ENCODE measurements around the gene OTOP1.
"Not testable (repeated sequence)": the region's sequence is repeated elsewhere in the genome, so short reads cannot be mapped to it uniquely, and the experiment has no call there.

OTOP1 gene

DNA sequence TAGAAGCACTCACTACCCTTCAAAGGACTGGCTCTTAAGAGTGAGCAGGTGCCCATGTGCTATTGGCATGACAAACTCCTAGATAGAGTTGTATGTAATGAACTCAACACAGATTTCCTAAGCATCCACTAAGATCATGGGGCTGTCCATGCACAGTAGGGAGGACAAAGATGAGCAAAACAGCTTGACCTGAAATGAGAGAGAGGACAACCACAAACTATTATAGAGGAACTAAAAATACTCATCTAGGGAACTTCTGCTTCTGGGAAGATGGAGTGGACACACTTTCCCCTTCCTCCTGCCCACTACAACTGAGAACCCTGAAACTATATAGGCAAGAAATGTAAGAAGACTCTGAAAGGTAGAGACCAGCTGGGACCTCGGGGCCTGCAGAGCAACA, 42.0 kb upstream of the OTOP1 start:
- Histone ChIP-seq H3K36me3 (peaks cover 35% of the 10 kb centered on the region), H3K4me1 (no peaks in the 10 kb centered on the region), H3K27me3 (no peaks in the 10 kb centered on the region), H3K9me3 (no peaks in the 10 kb centered on the region), H3K4me3 (ENCODE audit: low read depth, low read length) (no peak overlapping the region)
- TF ChIP-seq, protein P1, sequence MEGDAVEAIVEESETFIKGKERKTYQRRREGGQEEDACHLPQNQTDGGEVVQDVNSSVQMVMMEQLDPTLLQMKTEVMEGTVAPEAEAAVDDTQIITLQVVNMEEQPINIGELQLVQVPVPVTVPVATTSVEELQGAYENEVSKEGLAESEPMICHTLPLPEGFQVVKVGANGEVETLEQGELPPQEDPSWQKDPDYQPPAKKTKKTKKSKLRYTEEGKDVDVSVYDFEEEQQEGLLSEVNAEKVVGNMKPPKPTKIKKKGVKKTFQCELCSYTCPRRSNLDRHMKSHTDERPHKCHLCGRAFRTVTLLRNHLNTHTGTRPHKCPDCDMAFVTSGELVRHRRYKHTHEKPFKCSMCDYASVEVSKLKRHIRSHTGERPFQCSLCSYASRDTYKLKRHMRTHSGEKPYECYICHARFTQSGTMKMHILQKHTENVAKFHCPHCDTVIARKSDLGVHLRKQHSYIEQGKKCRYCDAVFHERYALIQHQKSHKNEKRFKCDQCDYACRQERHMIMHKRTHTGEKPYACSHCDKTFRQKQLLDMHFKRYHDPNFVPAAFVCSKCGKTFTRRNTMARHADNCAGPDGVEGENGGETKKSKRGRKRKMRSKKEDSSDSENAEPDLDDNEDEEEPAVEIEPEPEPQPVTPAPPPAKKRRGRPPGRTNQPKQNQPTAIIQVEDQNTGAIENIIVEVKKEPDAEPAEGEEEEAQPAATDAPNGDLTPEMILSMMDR (IDR thresholded peaks at IDR 0.05; ENCODE audit: low read depth, low read length), result no peak
- DNase-seq, result no peak

DNA sequence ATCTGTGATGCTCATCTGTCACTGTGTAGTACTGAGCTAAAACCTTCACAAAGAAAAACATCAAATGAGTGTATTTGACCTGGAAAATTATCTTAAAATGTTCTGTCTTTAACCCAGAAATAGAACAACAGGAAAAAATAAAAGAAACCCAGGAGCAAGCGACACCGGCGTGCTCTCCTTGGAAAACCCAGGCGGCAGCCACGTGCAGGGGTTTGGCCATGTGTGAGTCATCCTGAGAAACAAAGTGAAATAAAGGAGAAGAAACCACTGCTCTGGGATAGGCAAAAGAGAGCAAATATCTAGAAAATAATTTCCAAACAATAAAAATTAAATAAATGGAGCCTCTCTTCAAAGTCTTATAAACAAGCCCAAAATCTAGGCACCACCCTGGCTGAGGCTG, 41.3 kb upstream of the OTOP1 start:
- Histone ChIP-seq H3K4me1 (no peaks in the 10 kb centered on the region), H3K36me3 (peaks cover 27% of the 10 kb centered on the region), H3K9me3 (no peaks in the 10 kb centered on the region), H3K4me3 (ENCODE audit: low read depth, low read length) (no peak overlapping the region), H3K27me3 (no peaks in the 10 kb centered on the region)
- TF ChIP-seq, protein P1 (IDR thresholded peaks at IDR 0.05; ENCODE audit: low read depth, low read length), result no peak
- no peak for DNase-seq

DNA sequence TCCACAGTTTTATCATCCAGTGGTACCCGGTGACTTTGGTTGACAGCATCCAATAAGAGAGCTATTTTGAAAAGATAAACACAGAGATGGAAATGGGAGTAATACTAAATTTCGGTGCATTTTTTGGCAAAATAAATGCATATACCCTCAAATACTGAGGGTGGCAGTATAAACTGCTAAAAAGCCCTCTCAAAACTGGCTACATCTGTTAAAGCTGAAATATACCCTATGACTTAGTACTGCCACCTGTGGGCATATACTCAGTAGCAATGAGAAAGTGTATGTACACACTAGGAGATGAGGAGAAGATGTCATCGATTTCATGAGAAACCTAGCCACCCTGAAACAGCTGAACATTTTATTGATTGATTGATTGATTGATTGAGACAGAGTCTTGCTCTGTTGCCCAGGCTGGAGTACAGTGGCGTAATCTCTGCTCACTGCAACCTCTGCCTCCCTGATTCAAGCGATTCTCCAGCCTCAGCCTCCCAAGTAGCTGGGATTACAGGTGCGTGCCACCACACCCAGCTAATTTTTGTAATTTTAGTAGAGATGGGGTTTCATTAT, 33.5 kb upstream of the OTOP1 start:
- Histone ChIP-seq H3K4me3 (ENCODE audit: low read depth, low read length) (no peak overlapping the region), H3K27me3 (peaks cover 2% of the 10 kb centered on the region; the same call in 1 of the 2 replicates), H3K36me3 (no peaks in the 10 kb centered on the region), H3K4me1 (no peaks in the 10 kb centered on the region), H3K9me3 (no peaks in the 10 kb centered on the region)
- TF ChIP-seq, protein P1 (IDR thresholded peaks at IDR 0.05; ENCODE audit: low read depth, low read length), result peak; percentile 53
- no peak for DNase-seq

DNA sequence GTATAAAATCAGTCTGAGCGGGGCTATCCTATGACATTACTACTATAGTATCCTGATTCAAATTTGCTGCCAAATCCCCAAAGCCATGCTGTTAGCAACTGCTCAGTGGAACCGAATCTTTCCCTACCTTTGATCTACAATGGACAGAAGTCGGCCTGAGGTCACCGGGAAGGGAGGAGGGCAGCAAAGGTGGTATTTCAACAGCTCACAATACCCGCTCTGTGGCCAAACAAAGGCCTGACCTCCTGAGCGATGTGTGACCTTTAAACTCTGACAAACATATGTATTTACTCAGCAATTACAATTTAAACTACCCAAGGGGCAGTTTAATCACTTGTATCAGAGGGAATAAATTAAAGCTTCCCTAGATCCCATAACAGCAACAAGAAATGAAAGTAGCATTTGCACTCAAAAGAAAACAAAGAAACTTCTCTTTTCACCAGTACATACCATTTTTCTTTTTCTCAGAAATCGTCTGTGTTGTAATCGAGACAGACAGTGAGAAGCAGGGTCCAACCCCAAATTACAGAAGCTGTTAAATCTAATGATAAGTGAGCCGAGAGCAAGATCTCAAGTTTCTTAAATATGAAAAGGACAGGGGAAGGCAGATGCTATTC, 32.9 kb upstream of the OTOP1 start:
- Histone ChIP-seq H3K4me1 (no peaks in the 10 kb centered on the region), H3K36me3 (no peaks in the 10 kb centered on the region), H3K27me3 (peaks cover 6% of the 10 kb centered on the region; the same call in 1 of the 2 replicates), H3K4me3 (ENCODE audit: low read depth, low read length) (no peak overlapping the region), H3K9me3 (no peaks in the 10 kb centered on the region)
- no peak for DNase-seq
- TF ChIP-seq, protein P1 (IDR thresholded peaks at IDR 0.05; ENCODE audit: low read depth, low read length), result no peak

DNA sequence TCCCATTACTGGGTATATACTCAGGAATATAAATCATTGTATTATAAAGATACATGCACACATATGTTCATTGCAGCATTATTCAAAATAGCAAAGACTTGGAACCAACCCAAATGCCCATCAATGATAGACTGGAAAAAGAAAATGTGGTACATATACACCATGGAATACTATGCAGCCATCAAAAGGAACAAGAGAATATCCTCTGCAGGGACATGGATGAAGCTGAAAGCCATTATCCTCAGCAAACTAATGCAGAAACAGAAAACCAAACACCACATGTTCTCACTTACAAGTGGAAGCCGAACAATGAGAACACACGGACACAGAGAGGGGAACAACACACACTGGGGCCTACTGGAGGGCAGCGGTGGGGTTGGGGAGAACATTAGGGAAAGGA, 31.0 kb upstream of the OTOP1 start:
- not testable (repeated sequence) for DNase-seq; H3K9me3 ChIP-seq; H3K27me3 ChIP-seq; H3K4me1 ChIP-seq; H3K36me3 ChIP-seq; H3K4me3 ChIP-seq (ENCODE audit: low read depth, low read length)

DNA sequence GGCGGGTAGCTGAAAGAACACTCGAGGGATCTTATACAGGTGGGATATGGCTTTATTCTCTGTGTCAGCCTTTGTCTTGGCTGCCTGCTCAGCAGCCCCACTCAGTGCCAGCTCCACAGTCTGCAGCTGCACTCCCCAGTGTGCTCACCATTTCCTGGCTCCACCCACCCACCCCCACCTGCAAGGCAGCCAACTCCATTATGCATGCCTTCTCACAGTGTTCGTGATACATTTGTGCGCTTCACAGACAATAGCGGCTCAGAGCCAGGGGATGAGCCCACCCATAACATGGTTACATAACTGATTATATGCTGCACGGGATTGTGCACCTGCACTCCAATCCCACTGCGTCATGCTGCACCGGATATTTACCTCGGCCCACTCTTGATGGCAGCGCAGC, 30.1 kb upstream of the OTOP1 start:
- TF ChIP-seq, protein P1 (IDR thresholded peaks at IDR 0.05; ENCODE audit: low read depth, low read length), result no peak
- Histone ChIP-seq H3K4me3 (ENCODE audit: low read depth, low read length) (no peak overlapping the region), H3K36me3 (no peaks in the 10 kb centered on the region), H3K9me3 (no peaks in the 10 kb centered on the region), H3K4me1 (no peaks in the 10 kb centered on the region), H3K27me3 (peaks cover 6% of the 10 kb centered on the region)
- DNase-seq, result no peak
